Measurements from ENCODE around the gene CD96. TPM values are rescaled to one million over a fixed set of nuclear protein-coding genes. Genes with fewer than 3 reads are reported as not detected.

The CD96 gene
- total and polyA plus RNA-seq, 2 donors = 27.0 to 80.2 TPM

DNA sequence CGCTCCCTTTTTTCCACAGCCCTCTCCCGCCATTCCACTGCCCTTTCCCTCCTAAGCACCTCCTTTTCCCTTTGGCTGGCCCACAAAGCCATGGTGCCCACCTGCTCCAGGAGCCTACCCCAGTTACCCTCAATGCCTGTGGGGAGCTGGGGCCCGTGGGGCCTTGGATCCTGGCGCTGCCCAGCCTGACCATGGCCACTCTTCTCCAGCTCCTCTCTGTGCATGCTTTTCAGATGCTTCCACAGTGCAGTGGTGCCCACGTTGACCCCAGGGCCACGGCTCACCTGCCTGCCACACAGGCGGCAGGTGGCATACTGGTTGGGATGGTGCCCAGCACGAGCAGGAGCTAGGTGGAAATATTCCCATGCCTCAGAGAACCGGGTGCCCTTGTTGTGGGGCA lies 51.7 kb downstream of the CD96 start:
- H3K4me3 ChIP-seq (ENCODE audit: low read length in 2 of 2) = peak overlapping the region; percentile 20 to 33
- peak overlapping the region; percentile 52 to 76 for H3K27ac ChIP-seq (ENCODE audit: low read depth in 1 of 2, low read length in 1 of 2)
- H3K4me1 ChIP-seq (ENCODE audit: control insufficient read depth in 2 of 2, insufficient read depth in 2 of 2, low read length in 2 of 2) = no peaks in the 10 kb centered on the region
- DNase-seq (ENCODE audit: low read depth in 6 of 9, low spot score in 9 of 9) = no peak
- no peaks in the 10 kb centered on the region for H3K27me3 ChIP-seq (ENCODE audit: control insufficient read depth in 2 of 2, insufficient read depth in 1 of 2, low read length in 1 of 2)
- peaks cover 17 to 37% of the 10 kb centered on the region in 2 donors for H3K36me3 ChIP-seq (ENCODE audit: control insufficient read depth in 2 of 2, insufficient read depth in 2 of 2, low read length in 1 of 2)
- H3K9me3 ChIP-seq (ENCODE audit: control insufficient read depth in 2 of 2, insufficient read depth in 1 of 2, low read length in 1 of 2) = no peaks in the 10 kb centered on the region
- WGBS = 93% methylated on average over 9 of the region's 9 CpGs

DNA sequence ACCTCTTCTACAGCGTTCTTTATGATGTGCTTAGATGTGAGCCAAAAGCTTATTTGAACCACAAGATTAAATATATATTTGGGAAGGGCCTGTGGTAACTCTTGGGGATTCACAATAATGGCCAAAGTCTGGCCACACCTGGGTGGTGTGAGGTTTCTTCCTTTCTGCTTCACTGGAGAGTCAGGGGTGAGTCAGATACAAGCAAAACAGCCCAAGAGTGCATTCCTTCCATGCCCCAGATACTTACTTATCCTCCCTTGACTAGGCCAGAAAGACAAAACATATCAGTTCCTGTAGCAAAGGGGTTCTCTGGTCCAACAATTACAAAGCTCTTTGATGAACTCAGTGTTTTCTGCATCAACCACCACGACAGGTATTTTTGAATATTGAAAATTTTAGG lies 52.2 kb downstream of the CD96 start:
- Histone ChIP-seq H3K9me3 (ENCODE audit: control insufficient read depth in 2 of 2, insufficient read depth in 1 of 2, low read length in 1 of 2) (no peaks in the 10 kb centered on the region), H3K36me3 (ENCODE audit: control insufficient read depth in 2 of 2, insufficient read depth in 2 of 2, low read length in 1 of 2) (peaks cover 17 to 37% of the 10 kb centered on the region in 2 donors), H3K4me1 (ENCODE audit: control insufficient read depth in 2 of 2, insufficient read depth in 2 of 2, low read length in 2 of 2) (no peaks in the 10 kb centered on the region), H3K27me3 (ENCODE audit: control insufficient read depth in 2 of 2, insufficient read depth in 1 of 2, low read length in 1 of 2) (no peaks in the 10 kb centered on the region), H3K4me3 (ENCODE audit: low read length in 2 of 2) (peak overlapping the region in 1 of 2 donors; percentile 25), H3K27ac (ENCODE audit: low read depth in 1 of 2, low read length in 1 of 2) (peak overlapping the region; percentile 62 to 76)
- DNase-seq (ENCODE audit: low read depth in 6 of 9, low spot score in 9 of 9) = no peak
- WGBS = 95% methylated on average over 2 of the region's 2 CpGs

DNA sequence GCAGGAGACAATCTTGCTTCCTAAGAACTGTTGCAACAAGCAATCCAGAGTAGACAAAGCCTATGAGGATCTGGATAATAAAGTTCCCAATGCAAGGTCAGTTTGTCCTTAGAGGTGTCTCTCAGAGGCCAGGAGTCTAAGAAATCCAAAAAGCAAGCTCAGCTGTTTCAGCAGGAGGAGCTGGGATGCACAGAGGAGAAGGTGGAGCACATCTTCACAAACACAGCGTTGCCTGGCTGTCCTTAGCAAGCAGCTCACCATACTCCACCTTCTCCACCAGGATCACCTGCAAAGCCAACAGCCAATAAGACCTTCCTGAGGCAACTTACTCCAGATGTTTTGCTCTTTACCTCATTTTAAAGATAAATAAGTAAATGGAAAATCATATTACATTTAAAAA lies 52.8 kb downstream of the CD96 start:
- Histone ChIP-seq H3K9me3 (ENCODE audit: control insufficient read depth in 2 of 2, insufficient read depth in 1 of 2, low read length in 1 of 2) (no peaks in the 10 kb centered on the region), H3K4me3 (ENCODE audit: low read length in 2 of 2) (peak overlapping the region; percentile 9 to 25), H3K27me3 (ENCODE audit: control insufficient read depth in 2 of 2, insufficient read depth in 1 of 2, low read length in 1 of 2) (no peaks in the 10 kb centered on the region), H3K27ac (ENCODE audit: low read depth in 1 of 2, low read length in 1 of 2) (peak overlapping the region; percentile 42 to 62), H3K36me3 (ENCODE audit: control insufficient read depth in 2 of 2, insufficient read depth in 2 of 2, low read length in 1 of 2) (peaks cover 17 to 32% of the 10 kb centered on the region in 2 donors), H3K4me1 (ENCODE audit: control insufficient read depth in 2 of 2, insufficient read depth in 2 of 2, low read length in 2 of 2) (no peaks in the 10 kb centered on the region)
- 40% methylated on average over 1 of the region's 1 CpG for WGBS
- DNase-seq (ENCODE audit: low read depth in 6 of 9, low spot score in 9 of 9) = no peak

DNA sequence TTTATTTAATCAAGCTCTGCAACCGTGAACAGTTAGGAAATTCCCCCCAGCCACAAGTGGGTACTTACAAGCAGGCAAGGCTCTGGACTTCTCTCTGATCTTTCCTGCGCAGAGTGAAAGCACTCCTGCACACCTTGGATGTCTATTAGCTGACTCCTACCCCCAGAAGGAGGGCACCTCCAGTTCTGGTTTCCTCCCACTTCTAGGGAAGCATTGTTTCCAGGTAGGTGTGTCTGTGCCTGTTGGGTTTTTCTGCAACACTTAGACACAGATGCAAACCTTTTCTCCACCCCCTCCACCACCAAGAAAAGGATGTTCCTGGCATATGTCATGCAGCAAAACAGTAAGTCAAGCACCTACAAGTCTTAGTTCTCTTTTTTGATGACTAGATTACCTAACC lies 53.2 kb downstream of the CD96 start, which contains the start of gene ZBED2:
Gene ZBED2 (minus strand): TSS at position 115 of the 400 bp plus-strand sequence. CDS start 1,145 bp downstream, outside the sequence.
- peak within 1 kb of the TSS; percentile 9 to 25 for H3K4me3 ChIP-seq (ENCODE audit: low read length in 2 of 2)
- H3K27ac ChIP-seq (ENCODE audit: low read depth in 1 of 2, low read length in 1 of 2) = peak within 1 kb of the TSS; percentile 62 to 76
- H3K27me3 ChIP-seq (ENCODE audit: control insufficient read depth in 2 of 2, insufficient read depth in 1 of 2, low read length in 1 of 2) = no peaks in the 10 kb centered on the region
- 87% methylated on average over 2 of the region's 2 CpGs for WGBS
- H3K9me3 ChIP-seq (ENCODE audit: control insufficient read depth in 2 of 2, insufficient read depth in 1 of 2, low read length in 1 of 2) = no peaks in the 10 kb centered on the region
- no peaks in the 10 kb centered on the region for H3K4me1 ChIP-seq (ENCODE audit: control insufficient read depth in 2 of 2, insufficient read depth in 2 of 2, low read length in 2 of 2)
- peaks cover 17 to 33% of the 10 kb centered on the region in 2 donors for H3K36me3 ChIP-seq (ENCODE audit: control insufficient read depth in 2 of 2, insufficient read depth in 2 of 2, low read length in 1 of 2)
- DNase-seq (ENCODE audit: low read depth in 6 of 9, low spot score in 9 of 9) = no peak

DNA sequence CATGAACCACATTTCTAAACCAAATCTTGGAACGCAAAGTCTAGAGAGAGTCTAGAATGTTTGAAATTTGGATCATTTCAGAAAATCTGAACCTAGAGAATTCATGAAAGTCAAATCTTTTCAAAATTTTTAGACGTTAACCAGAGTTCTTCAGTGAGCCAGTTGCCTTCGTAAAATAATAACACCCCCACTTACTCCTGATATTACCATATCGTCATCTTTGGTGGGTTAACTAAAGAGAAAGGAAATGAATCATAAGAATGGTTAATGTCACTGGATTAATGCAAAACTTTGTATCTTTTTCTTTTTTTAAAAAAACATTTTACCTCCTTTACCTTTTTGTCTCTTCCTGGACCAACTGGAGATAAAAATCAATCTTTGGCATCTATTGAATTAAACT lies 54.3 kb downstream of the CD96 start:
- Histone ChIP-seq H3K27me3 (ENCODE audit: control insufficient read depth in 2 of 2, insufficient read depth in 1 of 2, low read length in 1 of 2) (no peaks in the 10 kb centered on the region), H3K9me3 (ENCODE audit: control insufficient read depth in 2 of 2, insufficient read depth in 1 of 2, low read length in 1 of 2) (no peaks in the 10 kb centered on the region), H3K27ac (ENCODE audit: low read depth in 1 of 2, low read length in 1 of 2) (no peak overlapping the region), H3K4me1 (ENCODE audit: control insufficient read depth in 2 of 2, insufficient read depth in 2 of 2, low read length in 2 of 2) (no peaks in the 10 kb centered on the region), H3K36me3 (ENCODE audit: control insufficient read depth in 2 of 2, insufficient read depth in 2 of 2, low read length in 1 of 2) (peaks cover 17 to 29% of the 10 kb centered on the region in 2 donors), H3K4me3 (ENCODE audit: low read length in 2 of 2) (no peak overlapping the region)
- 92% methylated on average over 4 of the region's 4 CpGs for WGBS
- no peak for DNase-seq (ENCODE audit: low read depth in 6 of 9, low spot score in 9 of 9)

DNA sequence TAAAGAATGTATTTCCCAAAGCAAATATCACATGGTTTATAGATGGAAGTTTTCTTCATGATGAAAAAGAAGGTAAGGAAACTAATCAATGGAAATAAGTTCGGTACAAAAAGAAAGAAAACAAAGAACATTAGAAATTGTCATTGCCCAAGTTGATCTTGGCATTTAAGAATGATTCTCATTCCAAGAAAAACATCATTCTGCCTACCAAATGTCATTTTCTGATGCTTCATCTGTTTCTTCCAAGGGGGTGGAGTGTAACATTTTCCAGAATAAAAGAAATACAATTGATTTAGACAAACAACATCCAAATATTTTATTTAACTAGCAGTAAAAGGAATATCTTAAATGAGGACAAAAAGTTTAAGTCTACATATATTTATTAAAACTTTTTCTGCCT lies 56.1 kb downstream of the CD96 start:
- DNase-seq (ENCODE audit: low read depth in 6 of 9, low spot score in 9 of 9) = no peak
- Histone ChIP-seq H3K4me1 (ENCODE audit: control insufficient read depth in 2 of 2, insufficient read depth in 2 of 2, low read length in 2 of 2) (no peaks in the 10 kb centered on the region), H3K27me3 (ENCODE audit: control insufficient read depth in 2 of 2, insufficient read depth in 1 of 2, low read length in 1 of 2) (no peaks in the 10 kb centered on the region), H3K36me3 (ENCODE audit: control insufficient read depth in 2 of 2, insufficient read depth in 2 of 2, low read length in 1 of 2) (peaks cover 13 to 27% of the 10 kb centered on the region in 2 donors), H3K4me3 (ENCODE audit: low read length in 2 of 2) (no peak overlapping the region), H3K9me3 (ENCODE audit: control insufficient read depth in 2 of 2, insufficient read depth in 1 of 2, low read length in 1 of 2) (no peaks in the 10 kb centered on the region), H3K27ac (ENCODE audit: low read depth in 1 of 2, low read length in 1 of 2) (no peak overlapping the region)
- WGBS = 89% methylated on average over 1 of the region's 1 CpG

DNA sequence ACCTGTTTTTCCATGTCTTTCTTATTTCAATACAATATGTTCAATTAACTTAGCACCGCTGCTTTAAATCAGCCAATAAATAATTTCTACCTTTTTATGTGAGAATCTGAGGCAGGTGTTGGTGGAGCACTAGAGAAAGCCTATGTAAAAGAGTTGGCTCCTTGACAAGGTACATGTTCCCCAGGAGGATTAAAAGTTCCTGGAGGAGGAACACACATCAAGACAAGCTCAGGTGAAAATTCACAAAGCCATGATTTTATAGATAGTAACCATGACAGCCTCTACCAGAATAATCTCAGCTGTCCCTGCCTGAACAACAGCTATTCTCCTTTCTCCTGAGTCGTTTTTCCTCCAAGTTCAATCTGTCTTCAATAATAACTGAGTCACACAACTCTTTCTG lies 56.6 kb downstream of the CD96 start:
- DNase-seq (ENCODE audit: low read depth in 6 of 9, low spot score in 9 of 9) = no peak
- H3K27me3 ChIP-seq (ENCODE audit: control insufficient read depth in 2 of 2, insufficient read depth in 1 of 2, low read length in 1 of 2) = no peaks in the 10 kb centered on the region
- no peak overlapping the region for H3K27ac ChIP-seq (ENCODE audit: low read depth in 1 of 2, low read length in 1 of 2)
- H3K4me1 ChIP-seq (ENCODE audit: control insufficient read depth in 2 of 2, insufficient read depth in 2 of 2, low read length in 2 of 2) = no peaks in the 10 kb centered on the region
- 94% methylated on average over 2 of the region's 2 CpGs for whole genome bisulfite sequencing
- H3K9me3 ChIP-seq (ENCODE audit: control insufficient read depth in 2 of 2, insufficient read depth in 1 of 2, low read length in 1 of 2) = no peaks in the 10 kb centered on the region
- H3K36me3 ChIP-seq (ENCODE audit: control insufficient read depth in 2 of 2, insufficient read depth in 2 of 2, low read length in 1 of 2) = peaks cover 12 to 30% of the 10 kb centered on the region in 2 donors
- no peak overlapping the region for H3K4me3 ChIP-seq (ENCODE audit: low read length in 2 of 2)

DNA sequence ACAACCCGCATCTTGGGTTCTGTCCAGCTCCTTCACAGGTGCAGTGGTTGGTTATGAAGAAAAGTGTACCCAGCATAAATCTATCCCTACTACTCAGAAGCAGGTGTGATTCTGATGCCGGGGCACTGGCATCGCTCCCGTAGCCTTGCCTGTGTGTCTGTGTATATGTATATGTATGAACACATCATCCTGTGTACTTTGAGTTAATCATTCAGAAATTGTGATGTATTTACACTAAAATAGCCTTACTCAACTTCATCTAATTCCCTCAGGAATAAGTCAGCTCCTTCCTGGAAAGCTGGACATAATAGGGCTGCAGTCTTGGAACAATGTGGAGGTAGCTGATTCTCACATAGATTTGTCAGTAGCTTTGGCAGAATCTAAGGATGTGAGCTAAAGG lies 59.8 kb downstream of the CD96 start:
- peaks cover 0 to 30% of the 10 kb centered on the region in 2 donors for H3K36me3 ChIP-seq (ENCODE audit: control insufficient read depth in 2 of 2, insufficient read depth in 2 of 2, low read length in 1 of 2)
- WGBS = 98% methylated on average over 4 of the region's 4 CpGs
- no peaks in the 10 kb centered on the region for H3K9me3 ChIP-seq (ENCODE audit: control insufficient read depth in 2 of 2, insufficient read depth in 1 of 2, low read length in 1 of 2)
- no peaks in the 10 kb centered on the region for H3K27me3 ChIP-seq (ENCODE audit: control insufficient read depth in 2 of 2, insufficient read depth in 1 of 2, low read length in 1 of 2)
- no peak overlapping the region for H3K4me3 ChIP-seq (ENCODE audit: low read length in 2 of 2)
- no peaks in the 10 kb centered on the region for H3K4me1 ChIP-seq (ENCODE audit: control insufficient read depth in 2 of 2, insufficient read depth in 2 of 2, low read length in 2 of 2)
- DNase-seq (ENCODE audit: low read depth in 6 of 9, low spot score in 9 of 9) = no peak
- no peak overlapping the region for H3K27ac ChIP-seq (ENCODE audit: low read depth in 1 of 2, low read length in 1 of 2)

DNA sequence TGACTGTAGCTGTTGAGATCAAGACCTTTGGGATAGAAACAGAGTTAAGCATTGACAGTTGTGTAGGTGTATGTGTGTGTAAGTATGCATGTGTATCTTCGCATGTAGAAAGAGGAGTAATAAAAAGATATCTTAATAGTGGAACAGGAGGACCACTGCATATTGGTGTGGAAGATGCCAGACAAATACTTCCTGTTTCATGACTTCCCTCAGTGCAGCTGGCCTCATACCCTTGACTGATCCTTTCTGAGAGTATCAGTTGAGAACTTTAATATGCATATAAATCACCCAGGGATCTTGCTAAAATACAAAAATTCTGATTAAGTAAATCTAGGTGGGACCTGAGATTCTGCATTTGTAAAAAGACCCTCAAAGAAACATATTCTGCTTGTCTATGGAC lies 61.7 kb downstream of the CD96 start:
- no peak for DNase-seq (ENCODE audit: low read depth in 6 of 9, low spot score in 9 of 9)
- Histone ChIP-seq H3K9me3 (ENCODE audit: control insufficient read depth in 2 of 2, insufficient read depth in 1 of 2, low read length in 1 of 2) (no peaks in the 10 kb centered on the region), H3K27me3 (ENCODE audit: control insufficient read depth in 2 of 2, insufficient read depth in 1 of 2, low read length in 1 of 2) (no peaks in the 10 kb centered on the region), H3K4me1 (ENCODE audit: control insufficient read depth in 2 of 2, insufficient read depth in 2 of 2, low read length in 2 of 2) (peaks cover 0 to 2% of the 10 kb centered on the region in 2 donors), H3K27ac (ENCODE audit: low read depth in 1 of 2, low read length in 1 of 2) (no peak overlapping the region), H3K36me3 (ENCODE audit: control insufficient read depth in 2 of 2, insufficient read depth in 2 of 2, low read length in 1 of 2) (peaks cover 0 to 38% of the 10 kb centered on the region in 2 donors), H3K4me3 (ENCODE audit: low read length in 2 of 2) (no peak overlapping the region)
- WGBS = 97% methylated on average over 1 of the region's 1 CpG

DNA sequence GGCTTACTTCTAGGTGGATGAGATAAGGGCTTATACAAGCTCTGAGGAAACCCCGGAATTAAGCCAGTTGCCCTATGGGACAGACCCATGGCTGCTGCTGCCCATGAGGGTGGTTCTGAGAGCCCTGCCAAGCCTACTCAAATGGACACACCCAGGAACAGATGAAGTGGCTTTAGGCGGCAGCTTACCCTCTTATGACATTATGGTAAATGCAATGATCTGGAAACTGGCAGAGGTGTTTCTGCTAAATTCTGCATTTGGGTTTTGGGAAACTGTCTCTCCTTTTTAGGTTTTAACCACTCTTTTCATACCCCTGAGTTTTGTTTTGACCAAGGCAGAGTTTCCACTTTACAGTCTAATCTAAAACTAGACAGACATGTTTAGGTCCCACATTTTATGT lies 62.1 kb downstream of the CD96 start:
- peaks cover 0 to 2% of the 10 kb centered on the region in 2 donors for H3K4me1 ChIP-seq (ENCODE audit: control insufficient read depth in 2 of 2, insufficient read depth in 2 of 2, low read length in 2 of 2)
- no peak for DNase-seq (ENCODE audit: low read depth in 6 of 9, low spot score in 9 of 9)
- H3K9me3 ChIP-seq (ENCODE audit: control insufficient read depth in 2 of 2, insufficient read depth in 1 of 2, low read length in 1 of 2) = no peaks in the 10 kb centered on the region
- H3K27me3 ChIP-seq (ENCODE audit: control insufficient read depth in 2 of 2, insufficient read depth in 1 of 2, low read length in 1 of 2) = no peaks in the 10 kb centered on the region
- no peak overlapping the region for H3K4me3 ChIP-seq (ENCODE audit: low read length in 2 of 2)
- no peak overlapping the region for H3K27ac ChIP-seq (ENCODE audit: low read depth in 1 of 2, low read length in 1 of 2)
- WGBS = 94% methylated on average over 2 of the region's 2 CpGs
- H3K36me3 ChIP-seq (ENCODE audit: control insufficient read depth in 2 of 2, insufficient read depth in 2 of 2, low read length in 1 of 2) = peaks cover 0 to 38% of the 10 kb centered on the region in 2 donors

Data from thymus (tissue), 11 donors.